ENCODE results near the gene TRIM8.

TRIM8 gene

GRCh38 chr10:102631525-102632393 is 12.5 kb upstream of the TRIM8 start:
- Histone ChIP-seq H3K27ac (no peak overlapping the region), H3K4me3 (ENCODE audit: low read depth, low read length) (no peak overlapping the region), H3K36me3 (replicated peaks) (no peaks in the 10 kb centered on the region), H3K27me3 (replicated peaks) (no peaks in the 10 kb centered on the region)
- no peak for DNase-seq
- no peak for TF ChIP-seq CTCF (IDR thresholded peaks at IDR 0.05; ENCODE audit: low read depth, low read length, missing control alignments)
- in situ Hi-C loops (cut with HindIII; ENCODE audit: low pct_ligation_motif_present, low sequenced_read_pairs), result no loop called here

GRCh38 chr10:102632394-102633111 is 11.7 kb upstream of the TRIM8 start:
- Histone ChIP-seq H3K27ac (peak overlapping the region; percentile 65), H3K36me3 (replicated peaks) (no peaks in the 10 kb centered on the region), H3K4me3 (ENCODE audit: low read depth, low read length) (no peak overlapping the region), H3K27me3 (replicated peaks) (no peaks in the 10 kb centered on the region)
- no peak for DNase-seq
- in situ Hi-C loops (cut with HindIII; ENCODE audit: low pct_ligation_motif_present, low sequenced_read_pairs), result no loop called here
- peak; percentile 2 for TF ChIP-seq CTCF (IDR thresholded peaks at IDR 0.05; ENCODE audit: low read depth, low read length, missing control alignments)

- H3K36me3 ChIP-seq (replicated peaks), result no peaks in the 10 kb centered on the region
- in situ Hi-C loops (cut with HindIII; ENCODE audit: low pct_ligation_motif_present, low sequenced_read_pairs), result no loop called here
- DNase-seq, result peak; percentile 51
- TF ChIP-seq CTCF (IDR thresholded peaks at IDR 0.05; ENCODE audit: low read depth, low read length, missing control alignments), result no peak
- no peak overlapping the region for H3K4me3 ChIP-seq (ENCODE audit: low read depth, low read length)
- H3K27me3 ChIP-seq (replicated peaks), result no peaks in the 10 kb centered on the region
- H3K27ac ChIP-seq, result peak overlapping the region; percentile 65
Observed at GRCh38 chr10:102633287-102633686, 11.0 kb upstream of the TRIM8 start.

- no peak for TF ChIP-seq CTCF (IDR thresholded peaks at IDR 0.05; ENCODE audit: low read depth, low read length, missing control alignments)
- in situ Hi-C loops (cut with HindIII; ENCODE audit: low pct_ligation_motif_present, low sequenced_read_pairs), result no loop called here
- Histone ChIP-seq H3K27me3 (replicated peaks) (no peaks in the 10 kb centered on the region), H3K4me3 (ENCODE audit: low read depth, low read length) (no peak overlapping the region), H3K36me3 (replicated peaks) (no peaks in the 10 kb centered on the region), H3K27ac (peak overlapping the region; percentile 65)
- no peak for DNase-seq
Observed at GRCh38 chr10:102633848-102634247, 10.4 kb upstream of the TRIM8 start.

- in situ Hi-C loops (cut with HindIII; ENCODE audit: low pct_ligation_motif_present, low sequenced_read_pairs), result no loop called here
- Histone ChIP-seq H3K36me3 (replicated peaks) (no peaks in the 10 kb centered on the region), H3K27ac (no peak overlapping the region), H3K4me3 (ENCODE audit: low read depth, low read length) (no peak overlapping the region), H3K27me3 (replicated peaks) (no peaks in the 10 kb centered on the region)
- no peak for TF ChIP-seq CTCF (IDR thresholded peaks at IDR 0.05; ENCODE audit: low read depth, low read length, missing control alignments)
- DNase-seq, result no peak
Observed at GRCh38 chr10:102634686-102635085, 9.6 kb upstream of the TRIM8 start.

All from brain microvascular endothelial cell (primary cell).